GM18505 (cell line): ENCODE results near the gene CEACAM3.
"Not testable (repeated sequence)": the region's sequence is repeated elsewhere in the genome, so short reads cannot be mapped to it uniquely, and the experiment has no call there.

Experiments used
- ATAC-seq: cut with Tn5 transposase; IDR thresholded peaks from one replicate; pipeline ENCODE4 v1.9.1; 2021; ENCODE audit not compliant: unreplicated experiment
- POLR2A ChIP-seq: IDR thresholded peaks from 4 replicates; pipeline ENCODE4 v1.6.1; 2011; ENCODE audit warnings: borderline replicate concordance; ENCODE audit not compliant: insufficient read depth, insufficient read length; ENCODE audit errors: extremely low read depth

Gene CEACAM3

DNA sequence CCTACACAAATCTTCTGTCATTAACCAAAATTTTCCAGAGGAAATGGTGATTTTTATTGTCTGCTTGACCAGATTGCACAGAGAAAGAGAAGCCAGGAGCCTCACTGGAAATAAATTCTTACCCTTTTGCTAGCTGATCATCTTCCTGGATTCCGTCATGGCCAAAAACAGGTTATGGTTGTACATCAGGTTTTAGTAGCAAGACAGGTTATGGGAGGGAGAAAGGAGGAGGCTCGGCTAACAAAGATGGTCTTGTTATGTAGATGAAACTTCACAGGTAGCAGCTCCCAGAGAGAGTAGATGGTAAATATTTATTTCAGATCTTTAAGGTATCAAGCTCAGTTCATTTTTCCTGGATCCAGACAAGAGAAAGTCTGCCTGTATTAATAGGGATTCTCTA lies 19.7 kb upstream of the CEACAM3 start:
- no peak for TF ChIP-seq POLR2A
- ATAC-seq, result no peak

DNA sequence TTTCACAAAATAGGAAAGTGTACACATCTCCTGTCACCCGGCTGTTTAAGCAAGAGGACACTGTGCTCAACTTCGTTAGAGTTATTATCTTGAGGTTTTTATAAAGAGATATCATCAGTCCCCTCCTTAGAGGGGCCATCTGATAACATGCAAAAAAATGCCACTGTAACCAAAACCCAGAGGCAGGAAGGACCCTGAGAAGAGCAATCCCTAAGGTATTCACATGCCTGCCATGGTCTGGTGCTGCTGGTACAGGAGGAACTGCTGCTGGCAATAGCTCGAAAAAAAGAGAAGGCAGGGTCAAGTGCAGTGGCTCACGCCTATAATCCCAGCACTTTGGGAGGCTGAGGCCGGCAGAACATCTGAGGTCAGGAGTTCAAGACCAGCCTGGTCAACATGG lies 12.8 kb upstream of the CEACAM3 start:
- no peak for ATAC-seq
- TF ChIP-seq POLR2A, result no peak

DNA sequence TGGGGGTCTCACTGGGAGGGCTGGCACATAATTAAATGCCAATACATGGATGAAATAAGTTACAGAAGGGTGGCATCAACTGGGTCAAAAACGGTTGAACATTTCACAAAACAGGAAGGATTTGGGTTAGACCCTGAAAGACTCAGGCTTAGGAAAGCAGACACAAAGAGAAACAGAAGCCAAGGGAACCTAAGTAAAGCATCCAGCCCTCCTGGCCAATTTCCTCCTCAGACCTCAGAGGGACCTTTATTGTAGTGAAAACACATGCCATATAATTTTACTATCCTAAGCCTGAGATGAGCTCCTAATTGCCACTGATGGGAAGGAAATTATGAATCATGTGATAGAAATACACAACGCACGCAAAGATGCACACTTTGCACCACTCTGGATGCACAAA lies 12.1 kb upstream of the CEACAM3 start:
- no peak for TF ChIP-seq POLR2A
- ATAC-seq, result no peak

DNA sequence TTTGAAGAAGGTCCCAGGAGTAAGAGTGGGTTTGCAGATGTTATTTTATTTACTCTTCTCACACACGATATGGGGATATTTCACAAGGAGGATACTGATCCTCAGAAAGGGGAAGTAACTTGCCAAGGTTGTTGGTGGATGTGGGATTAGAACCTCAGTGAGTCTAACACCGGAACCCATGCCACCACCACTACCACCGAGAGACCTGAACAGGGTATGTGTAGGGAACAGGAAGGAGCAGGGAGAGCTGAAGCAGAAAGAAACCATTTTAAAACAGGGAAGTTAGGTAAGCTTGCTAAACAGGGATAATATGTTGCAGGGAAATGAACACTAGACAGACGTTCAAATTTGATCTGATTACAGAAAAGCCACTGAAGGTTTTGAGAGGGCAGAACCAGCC lies 11.6 kb upstream of the CEACAM3 start:
- no peak for ATAC-seq

DNA sequence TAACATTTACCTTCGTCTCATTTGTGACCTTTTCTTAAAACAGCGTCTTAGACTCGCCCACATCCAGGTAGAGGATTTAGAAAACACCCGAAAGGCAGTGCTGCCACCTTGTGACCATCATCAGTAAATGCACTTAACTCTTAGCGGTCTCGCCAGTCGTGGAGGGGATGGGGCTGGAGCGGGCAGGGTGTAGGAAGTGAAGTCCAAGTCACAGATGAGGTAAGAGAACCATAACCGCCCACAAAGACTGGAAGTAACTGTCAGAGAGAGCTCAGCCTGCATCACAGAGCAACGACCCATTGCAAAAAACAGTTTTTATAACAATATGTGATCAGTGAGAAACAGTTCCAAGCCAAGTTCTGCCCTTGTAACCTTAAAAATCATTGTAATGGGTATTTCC lies 10.7 kb upstream of the CEACAM3 start:
- ATAC-seq, result no peak
- no peak for TF ChIP-seq POLR2A

More for the DNA sequence above, 11.6 kb upstream of the CEACAM3 start:
- TF ChIP-seq POLR2A, result no peak

DNA sequence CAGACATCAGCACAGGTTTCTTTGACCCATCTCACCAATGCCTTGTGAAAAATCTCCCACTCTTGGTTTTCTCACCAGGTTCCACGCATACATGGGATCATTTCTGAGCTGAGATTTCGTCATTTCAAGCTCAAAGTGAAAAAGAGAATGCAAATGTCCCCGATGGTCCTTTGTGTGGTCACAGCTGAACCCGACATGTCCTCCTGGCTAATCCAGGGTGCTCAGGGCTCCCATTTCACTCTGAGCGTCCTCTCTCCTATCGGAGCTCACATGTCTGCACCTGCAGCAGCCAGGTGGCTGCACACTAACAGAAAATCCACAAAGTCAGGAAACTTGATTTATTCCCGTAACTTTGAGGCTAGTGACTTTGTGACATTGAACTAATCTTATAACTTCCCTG lies 9.3 kb upstream of the CEACAM3 start:
- TF ChIP-seq POLR2A, result no peak
- no peak for ATAC-seq

DNA sequence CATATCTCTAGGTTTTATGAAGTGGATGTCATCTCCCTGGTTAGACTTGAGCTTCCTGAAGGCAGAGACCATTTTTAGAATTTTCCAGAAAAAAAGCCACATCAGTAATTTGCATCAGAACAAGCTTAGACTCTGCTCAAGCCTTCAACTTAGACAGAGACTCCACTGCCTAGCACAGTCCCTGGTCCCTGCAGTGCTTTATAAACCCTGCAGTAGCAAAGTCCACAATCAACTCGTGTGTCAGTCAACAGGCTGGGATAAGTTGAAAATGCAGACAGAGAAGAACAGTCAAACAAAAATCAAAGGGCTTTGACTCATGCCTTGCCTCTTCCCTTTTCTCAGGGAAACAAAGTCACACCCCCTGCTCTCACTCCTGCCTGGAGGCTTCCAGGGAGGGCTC lies 7.9 kb upstream of the CEACAM3 start:
- not testable (repeated sequence) for ATAC-seq

DNA sequence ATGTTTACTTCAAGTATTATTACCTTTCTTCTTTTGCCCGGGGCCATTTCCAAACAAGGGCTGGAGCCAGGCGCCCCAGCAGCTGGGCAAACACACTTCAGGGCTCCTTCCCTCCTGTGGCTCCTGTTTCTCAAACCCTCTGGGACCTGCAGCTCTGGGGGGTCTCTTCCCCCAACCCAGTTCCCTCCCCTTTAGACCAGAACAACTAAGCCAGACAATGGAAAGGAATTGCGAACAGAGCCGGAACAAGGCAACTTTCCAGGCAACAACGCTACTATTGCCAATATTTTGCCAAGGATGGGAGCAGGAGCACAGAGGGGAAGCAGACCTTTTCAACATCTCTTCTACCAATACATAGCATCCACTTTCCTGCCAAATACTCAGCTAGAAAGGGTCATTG lies 7.3 kb upstream of the CEACAM3 start:
- ATAC-seq, result not testable (repeated sequence)

DNA sequence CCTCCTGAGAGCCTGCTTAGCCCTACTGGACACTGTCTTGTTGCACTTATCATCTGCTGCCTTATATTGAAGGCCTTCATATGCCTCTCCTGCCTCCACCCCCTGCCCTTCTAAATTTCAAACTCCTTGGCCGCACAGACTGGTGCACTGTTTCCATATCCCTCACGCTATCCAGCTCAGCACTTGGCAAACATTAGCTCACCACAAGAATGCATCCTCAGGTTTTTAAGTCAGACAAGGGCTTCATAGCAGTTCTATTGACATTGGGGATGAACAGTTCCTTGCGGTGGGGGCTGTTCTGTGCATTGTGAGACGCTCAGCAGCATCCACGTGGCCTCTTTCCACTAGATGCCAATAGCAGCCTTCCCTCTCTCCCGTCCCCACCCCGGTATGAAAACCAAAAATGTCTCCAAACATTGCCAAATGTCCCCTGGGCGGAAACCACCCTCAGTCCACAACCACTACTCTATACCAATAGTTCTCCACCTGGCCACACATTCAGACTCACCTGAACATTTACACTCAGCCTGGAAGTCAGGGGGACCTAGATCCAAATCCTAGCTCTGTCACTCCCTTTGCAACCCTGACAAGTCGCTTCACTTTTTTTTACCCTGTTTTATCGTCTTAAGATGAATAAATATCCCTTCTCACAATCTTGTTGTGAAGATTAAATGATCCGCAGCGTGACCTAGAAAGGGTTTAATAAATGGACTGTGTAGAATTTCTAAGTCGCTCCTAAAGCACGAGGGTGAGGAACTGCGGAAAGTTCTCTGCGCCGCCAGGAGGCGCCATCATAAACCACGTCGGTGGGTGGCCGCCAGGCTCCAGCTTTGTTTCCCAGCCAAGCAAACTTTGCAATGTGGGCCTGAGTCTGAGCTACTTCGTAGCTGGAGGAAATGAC lies 3.6 kb upstream of the CEACAM3 start:
- TF ChIP-seq POLR2A, result no peak
- ATAC-seq, result no peak

DNA sequence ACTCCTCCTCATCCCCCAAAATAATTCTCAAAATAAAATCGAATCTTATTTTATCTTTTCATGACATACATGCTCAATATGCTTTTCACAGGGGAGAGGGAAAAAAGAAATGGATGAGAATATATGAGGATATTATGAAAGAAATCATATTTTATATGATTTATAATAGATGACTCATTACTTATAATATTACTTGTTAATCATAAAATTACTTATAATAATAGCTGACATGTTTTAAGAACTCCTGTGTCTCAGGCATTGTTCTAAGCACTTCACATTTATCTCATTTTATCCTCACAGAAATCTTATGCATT lies 3.0 kb upstream of the CEACAM3 start:
- ATAC-seq, result no peak
- no peak for TF ChIP-seq POLR2A

DNA sequence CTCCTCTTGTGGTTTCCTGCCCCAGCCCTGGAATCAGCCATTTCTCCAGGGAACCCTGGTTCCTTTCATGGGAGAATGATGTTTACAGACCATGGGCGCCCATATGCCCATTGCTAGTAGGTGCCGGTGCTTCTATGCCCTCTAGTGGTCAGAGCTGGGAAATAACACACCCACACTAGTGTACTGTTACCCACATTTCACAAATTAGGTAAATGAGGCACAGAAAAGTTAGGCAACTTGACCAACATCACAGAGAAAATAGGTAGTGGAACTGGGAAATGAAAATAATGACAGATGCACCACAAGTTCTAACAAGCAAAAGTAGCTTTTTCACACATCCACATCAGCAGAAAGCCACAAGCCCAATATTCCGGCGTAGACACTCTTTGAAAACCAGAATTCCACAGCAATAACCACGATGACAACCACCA lies 1.3 kb upstream of the CEACAM3 start:
- ATAC-seq, result no peak
- no peak for TF ChIP-seq POLR2A

DNA sequence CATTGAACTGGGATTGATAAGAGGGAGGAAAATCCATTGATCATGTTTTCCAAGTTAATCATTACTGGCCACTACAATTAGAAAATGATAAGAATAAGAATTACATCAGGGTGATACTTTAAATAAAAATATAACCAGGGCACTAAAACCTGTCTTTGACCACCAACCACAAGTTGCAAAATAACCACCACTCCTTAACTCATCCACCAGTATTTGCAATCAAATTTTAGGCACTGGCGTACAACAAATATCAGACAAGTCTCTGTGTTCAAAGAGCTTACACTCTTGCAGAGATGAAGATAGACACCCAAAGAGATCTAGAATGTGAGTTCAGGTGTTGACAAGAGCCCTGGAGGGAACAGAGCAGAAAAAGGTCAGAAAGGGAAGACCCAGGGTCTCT lies 514 bp downstream of the CEACAM3 start:
- TF ChIP-seq POLR2A, result no peak
- no peak for ATAC-seq

DNA sequence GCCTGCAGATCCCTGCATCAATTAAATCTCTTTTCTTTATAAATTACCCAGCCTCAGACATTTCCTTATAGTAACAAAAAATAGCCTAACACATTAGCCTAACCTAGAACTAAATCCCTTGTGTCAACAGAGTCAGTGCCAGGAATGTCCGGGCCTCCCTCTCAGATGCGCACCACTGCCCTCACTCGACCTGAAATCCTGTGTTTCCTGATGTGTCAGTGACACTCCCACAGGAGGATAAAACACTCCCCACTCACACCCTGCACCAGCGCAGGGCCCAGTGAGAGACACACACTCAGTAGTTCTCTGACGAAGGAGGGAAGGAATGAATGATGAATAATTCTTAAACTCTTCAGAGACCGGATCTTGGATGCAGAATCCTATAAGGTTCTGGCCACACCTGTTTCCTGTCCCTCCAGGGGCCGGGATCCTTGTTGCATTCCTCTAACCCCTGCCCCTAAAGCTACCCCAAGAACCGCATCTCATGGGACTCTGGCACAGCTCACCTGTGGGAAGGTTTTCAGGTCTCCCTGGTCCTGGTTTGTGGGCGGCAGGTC lies 3.1 kb downstream of the CEACAM3 start:
- no peak for ATAC-seq
- TF ChIP-seq POLR2A, result no peak

DNA sequence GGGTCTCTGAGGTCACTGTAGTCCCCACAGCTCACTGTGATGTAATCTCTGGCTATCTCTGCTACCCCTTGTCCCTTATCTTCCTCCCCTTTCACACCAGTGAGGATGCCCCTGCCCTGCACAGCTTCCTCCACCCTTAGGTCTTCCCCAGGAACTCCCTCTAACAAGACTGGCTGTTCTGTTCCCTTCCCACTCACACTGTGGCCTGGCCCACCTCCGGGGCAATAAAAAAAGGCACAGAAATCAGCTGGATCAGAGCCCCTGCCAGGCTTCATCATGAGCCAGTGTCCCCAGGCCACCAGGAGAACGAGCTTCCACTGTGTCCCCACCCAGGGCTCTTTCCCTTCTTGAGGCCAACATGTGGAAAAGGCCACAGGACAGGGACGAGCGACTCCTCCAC lies 4.6 kb downstream of the CEACAM3 start:
- no peak for TF ChIP-seq POLR2A
- ATAC-seq, result no peak

DNA sequence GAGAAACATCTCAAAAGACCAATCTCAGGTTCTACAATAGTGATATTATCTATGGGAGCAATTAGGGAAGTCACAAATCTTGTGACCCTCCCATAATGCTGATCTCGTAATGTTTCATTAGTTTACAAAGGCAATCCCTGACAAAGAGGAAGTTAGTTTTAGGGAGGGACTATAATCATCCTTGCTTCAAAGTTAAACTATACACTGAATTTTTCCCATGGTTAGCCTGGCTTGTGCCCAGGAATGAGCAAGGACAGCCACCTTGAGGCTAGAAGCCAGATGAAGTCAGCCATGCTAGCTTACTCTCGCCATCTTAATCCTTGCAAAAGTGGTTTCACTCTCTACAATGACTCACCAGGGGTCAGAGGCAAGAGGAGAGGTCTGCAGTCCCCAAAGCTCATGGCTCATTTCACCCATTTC lies 5.4 kb downstream of the CEACAM3 start:
- TF ChIP-seq POLR2A, result no peak
- no peak for ATAC-seq
